ENCODE results near the gene VPS54.
"Not testable (repeated sequence)": the region's sequence is repeated elsewhere in the genome, so short reads cannot be mapped to it uniquely, and the experiment has no call there.

The VPS54 gene

GRCh38 chr2:63994329-63995070, 24.7 kb downstream of the VPS54 start:
- DNase-seq (ENCODE audit: low read depth), result not testable (repeated sequence)

GRCh38 chr2:63993871-63994270, 25.4 kb downstream of the VPS54 start:
- DNase-seq (ENCODE audit: low read depth), result no peak

GRCh38 chr2:63993130-63993584, 26.1 kb downstream of the VPS54 start:
- not testable (repeated sequence) for DNase-seq (ENCODE audit: low read depth)

- no peak for DNase-seq (ENCODE audit: low read depth)
Measured at GRCh38 chr2:63992061-63992685, 27.1 kb downstream of the VPS54 start.

- DNase-seq (ENCODE audit: low read depth), result not testable (repeated sequence)
Measured at GRCh38 chr2:63991173-63991999, 27.8 kb downstream of the VPS54 start.

GRCh38 chr2:63990072-63990471, 29.2 kb downstream of the VPS54 start:
- no peak for DNase-seq (ENCODE audit: low read depth)

- DNase-seq (ENCODE audit: low read depth), result not testable (repeated sequence)
Measured at GRCh38 chr2:63988842-63989436, 30.3 kb downstream of the VPS54 start.

GRCh38 chr2:63984606-63985359, 34.4 kb downstream of the VPS54 start:
- DNase-seq (ENCODE audit: low read depth), result no peak

GRCh38 chr2:63983986-63984605, 35.1 kb downstream of the VPS54 start:
- DNase-seq (ENCODE audit: low read depth), result no peak

GRCh38 chr2:63982335-63982734, 36.9 kb downstream of the VPS54 start:
- DNase-seq (ENCODE audit: low read depth), result no peak

- no peak for DNase-seq (ENCODE audit: low read depth)
Measured at GRCh38 chr2:63981702-63982103, 37.5 kb downstream of the VPS54 start.

- no peak for DNase-seq (ENCODE audit: low read depth)
Measured at GRCh38 chr2:63980794-63981193, 38.4 kb downstream of the VPS54 start.

- no peak for DNase-seq (ENCODE audit: low read depth)
Measured at GRCh38 chr2:63977904-63978303, 41.3 kb downstream of the VPS54 start.

- no peak for DNase-seq (ENCODE audit: low read depth)
Measured at GRCh38 chr2:63976125-63976510, 43.1 kb downstream of the VPS54 start.

GRCh38 chr2:63975437-63976124, 43.6 kb downstream of the VPS54 start:
- DNase-seq (ENCODE audit: low read depth), result no peak

GRCh38 chr2:63975036-63975435, 44.2 kb downstream of the VPS54 start:
- not testable (repeated sequence) for DNase-seq (ENCODE audit: low read depth)

GRCh38 chr2:63962186-63962585, 57.0 kb downstream of the VPS54 start:
- no peak for DNase-seq (ENCODE audit: low read depth)

- DNase-seq (ENCODE audit: low read depth), result no peak
Measured at GRCh38 chr2:63950414-63950813, 68.8 kb downstream of the VPS54 start.

- no peak for DNase-seq (ENCODE audit: low read depth)
Measured at GRCh38 chr2:63942788-63943187, 76.4 kb downstream of the VPS54 start.

GRCh38 chr2:63932104-63932503, 87.1 kb downstream of the VPS54 start:
- DNase-seq (ENCODE audit: low read depth), result not testable (repeated sequence)
